K562 (cell line): ENCODE data around the gene PUSL1. TPM values are rescaled to one million over a fixed set of nuclear protein-coding genes. Genes with fewer than 3 reads are reported as not detected.

Experiments used
- CBX5 ChIP-seq: IDR thresholded peaks from 2 replicates; pipeline ENCODE4 v1.6.1; 2014; ENCODE audit warnings: low read depth, borderline replicate concordance
- CEBPZ ChIP-seq: fragments of 150-350 bp; IDR thresholded peaks from 2 replicates; pipeline ENCODE4 v1.6.1; 2014; ENCODE audit warnings: low read depth, mild to moderate bottlenecking, low read length, borderline replicate concordance
- FOXK2 ChIP-seq, 2 experiments: fragments of 450-650 bp; IDR thresholded peaks in 1 of 2; conservative IDR thresholded peaks in 1 of 2; 2 replicates each; pipeline ENCODE4 v1.6.1; 2016; ENCODE audit warnings: low read depth in 2 of 2, mild to moderate bottlenecking in 1 of 2
- GATAD2B ChIP-seq: fragments of 450-650 bp; IDR thresholded peaks from 2 replicates; pipeline ENCODE4 v1.6.1; 2017; ENCODE audit warnings: mild to moderate bottlenecking, borderline replicate concordance
- HDAC2 ChIP-seq: fragments of 450-650 bp; IDR thresholded peaks from 2 replicates; pipeline ENCODE4 v1.6.1; 2016; ENCODE audit warnings: mild to moderate bottlenecking
- MTA3 ChIP-seq: fragments of 450-650 bp; formaldehyde crosslinking; IDR thresholded peaks from 2 replicates; pipeline ENCODE4 v1.6.1; 2017; ENCODE audit warnings: mild to moderate bottlenecking, borderline replicate concordance
- NR4A1 ChIP-seq, 2 experiments: fragments of 250-450 bp in 1 of 2; fragments of 450-650 bp in 1 of 2; sonication (Bioruptor Pico) in 1 of 2; IDR thresholded peaks; 2 replicates each; pipeline versions ENCODE4 v1.4.0 to v1.6.1; 2016 to 2020; ENCODE audit warnings: mild to moderate bottlenecking in 2 of 2, missing compliant biosample characterization in 1 of 2, missing genetic modification characterization in 1 of 2, moderate library complexity in 1 of 2
- POLR2A ChIP-seq: fragments of 450-650 bp; conservative IDR thresholded peaks from 2 replicates; pipeline ENCODE4 v1.6.1; 2016
- RBFOX2 ChIP-seq: fragments of 200-400 bp; formaldehyde crosslinking; IDR thresholded peaks from 2 replicates; pipeline ENCODE4 v1.6.1; 2017; ENCODE audit warnings: low read depth, mild to moderate bottlenecking, low read length, moderate library complexity
- RREB1 ChIP-seq: fragments of 250-450 bp; sonication (Bioruptor Pico); IDR thresholded peaks from 2 replicates; pipeline ENCODE4 v1.4.0; 2020
- SP1 ChIP-seq: sonication (generic); formaldehyde crosslinking; IDR thresholded peaks from 2 replicates; pipeline ENCODE4 v1.8.1; 2022; ENCODE audit warnings: mild to moderate bottlenecking, missing genetic modification reagents
- TCF3 ChIP-seq: sonication (generic); formaldehyde crosslinking; IDR thresholded peaks from 2 replicates; pipeline ENCODE4 v1.4.0; 2020; ENCODE audit warnings: mild to moderate bottlenecking, missing genetic modification reagents
- ZFX ChIP-seq: sonication (generic); formaldehyde crosslinking; IDR thresholded peaks from 2 replicates; pipeline ENCODE4 v1.8.0; 2022; ENCODE audit warnings: mild to moderate bottlenecking, missing genetic modification reagents, moderate library complexity
- ZNF280A ChIP-seq: fragments of 450-650 bp; IDR thresholded peaks from 2 replicates; pipeline ENCODE4 v1.6.1; 2018; ENCODE audit warnings: mild to moderate bottlenecking, low read depth; ENCODE audit not compliant: partially characterized antibody
- ZNF347 ChIP-seq: fragments of 450-650 bp; formaldehyde crosslinking; IDR thresholded peaks from 2 replicates; pipeline ENCODE4 v1.4.0; 2020; ENCODE audit warnings: low read depth, mild to moderate bottlenecking, moderate library complexity
- polyA plus RNA-seq, 8 experiments: library from polyadenylated mRNA; depleted of rRNA in 4 of 8; stranded (reverse) in 5 of 8; unstranded in 3 of 8; fragments of >200 nt; fragmentation: Nextera tagmentation in 2 of 8; fragmentation: Illumina TruSeq in 1 of 8; extraction: Ambion mirVana in 2 of 8; extraction: Trizol in 1 of 8; gene quantifications; 2 replicates each; pipeline versions ENCODE4 v1.2.1 to v1.2.3, GENCODE V29; 2011 to 2014; ENCODE audit warnings: inconsistent platforms in 1 of 8, missing spikeins in 1 of 8
- total RNA-seq, 7 experiments: library from RNA; depleted of rRNA in 6 of 7; stranded (reverse); fragments of >200 nt in 6 of 7; fragmentation: Illumina TruSeq in 2 of 7; extraction: Trizol in 2 of 7; gene quantifications; 2 replicates each; pipeline versions ENCODE4 v1.2.1 to v1.2.3, GENCODE V29; 2011 to 2021; ENCODE audit warnings: low replicate concordance in 1 of 7

Gene PUSL1
- total and polyA plus RNA-seq, 9 of the 15 experiments (the other 6 are each of a cell fraction or from before 2014, with no cell fraction given) = 0.62 to 86.9 (median 13.6) TPM

- TF ChIP-seq HDAC2 (no peak), ZFX (CRISPR knock-in tag) (0 out of 2 replicates have a peak, but pooled peaks have one; percentile 1), MTA3 (no peak), NR4A1 (CRISPR knock-in tag; IDR thresholded peaks at IDR 0.05) (no peak), NR4A1 (tag; IDR thresholded peaks at IDR 0.05) (no peak), RREB1 (CRISPR knock-in tag) (no peak), ZNF347 (CRISPR knock-in tag) (no peak), CBX5 (no peak), FOXK2 (conservative IDR thresholded peaks at IDR 0.05 in 1 of 2, IDR thresholded peaks at IDR 0.05 in 1 of 2; ENCODE audit: low read depth in 2 of 2) (no peak), TCF3 (CRISPR knock-in tag) (no peak), SP1 (CRISPR knock-in tag) (peak; percentile 44; the same call in 1 of the 2 replicates), RBFOX2 (peak; percentile 53; the same call in 1 of the 2 replicates), GATAD2B (no peak), CEBPZ (no peak), ZNF280A (no peak), POLR2A (peak; percentile 62)
Measured at GRCh38 chr1:1314678-1315335, 6.4 kb downstream of the PUSL1 start (continued).
